Caco-2 (cell line): ENCODE measurements around the gene UPF3B. TPM values are rescaled to one million over a fixed set of nuclear protein-coding genes. Genes with fewer than 3 reads are reported as not detected.

Source experiments
- Bru-seq: library from RNA; stranded (reverse); fragments of 400-500 nt; gene quantifications from one replicate; lab custom pipeline; 2021; lab: Mats Ljungman, UMichigan
- BruChase-seq, 2 experiments: library from RNA; stranded (reverse); fragments of 400-500 nt; gene quantifications; one replicate each; lab custom pipeline; 2021; lab: Mats Ljungman, UMichigan
- BruUV-seq: library from RNA; stranded (reverse); fragments of 400-500 nt; replicated peaks from 2 replicates; lab custom pipeline; 2021; lab: Mats Ljungman, UMichigan
- CTCF ChIA-PET: fragments of 300-600 bp; sonication (Branson Sonifier 250); formaldehyde crosslinking; loops from one replicate; lab custom pipeline; 2022; ENCODE audit warnings: antibody characterized with exemption; lab: Charles Lee
- POLR2A ChIA-PET: fragments of 300-600 bp; sonication (Branson Sonifier 250); formaldehyde crosslinking; loops from one replicate; lab custom pipeline; 2022; ENCODE audit warnings: antibody characterized with exemption; lab: Charles Lee
- DNase-seq, 2 experiments: peaks; one replicate each; pipeline versions ENCODE4 v3.0.0 to v3.0.0-alpha.2; 2020 to 2022
- H3K27me3 ChIP-seq: replicated peaks from 2 replicates; pipeline ENCODE4 v1.6.0; 2011; ENCODE audit warnings: low read length; ENCODE audit not compliant: control insufficient read depth, insufficient read depth
- H3K36me3 ChIP-seq: 2 replicates; pipeline ENCODE4 v1.5.1; 2011; ENCODE audit warnings: low read length; ENCODE audit not compliant: control insufficient read depth, insufficient read depth
- H3K4me1 ChIP-seq: fragments of 250-450 bp; sonication (Bioruptor Pico); 2 replicates; pipeline ENCODE4 v1.5.1; 2020; ENCODE audit warnings: mild to moderate bottlenecking
- H3K4me3 ChIP-seq: 2 replicates; pipeline ENCODE4 v1.5.1; 2011; ENCODE audit warnings: low read depth, mild to moderate bottlenecking, control low read depth, low read length
- H3K9me3 ChIP-seq: fragments of 250-450 bp; sonication (Bioruptor Pico); 2 replicates; pipeline ENCODE4 v1.5.1; 2020; ENCODE audit warnings: mild to moderate bottlenecking, moderate library complexity
- H3K27ac Mint-ChIP-seq: one replicate; pipeline ENCODE4 v1.8.0; 2022; ENCODE audit warnings: mixed read lengths; ENCODE audit not compliant: unreplicated experiment
- H3K27me3 Mint-ChIP-seq: one replicate; pipeline ENCODE4 v1.8.0; 2022; ENCODE audit warnings: mixed read lengths; ENCODE audit not compliant: insufficient read depth, unreplicated experiment
- H3K36me3 Mint-ChIP-seq: one replicate; pipeline ENCODE4 v1.8.0; 2022; ENCODE audit warnings: mild to moderate bottlenecking, mixed read lengths; ENCODE audit not compliant: insufficient read depth, unreplicated experiment
- H3K4me1 Mint-ChIP-seq: one replicate; pipeline ENCODE4 v1.8.0; 2022; ENCODE audit warnings: low read depth, mixed read lengths; ENCODE audit not compliant: unreplicated experiment
- H3K4me3 Mint-ChIP-seq: one replicate; pipeline ENCODE4 v1.8.0; 2022; ENCODE audit warnings: mild to moderate bottlenecking, moderate library complexity, mixed read lengths; ENCODE audit not compliant: unreplicated experiment
- H3K9me3 Mint-ChIP-seq: one replicate; pipeline ENCODE4 v1.8.0; 2022; ENCODE audit warnings: mixed read lengths; ENCODE audit not compliant: unreplicated experiment
- CTCF ChIP-seq, 2 experiments: fragments of 200-600 bp in 1 of 2; IDR thresholded peaks; 1 replicate in 1 of 2; 2 replicates in 1 of 2; pipeline versions ENCODE4 v1.5.1 to v1.8.0; 2011 to 2022; ENCODE audit warnings: antibody characterized with exemption in 1 of 2, control low read depth in 1 of 2, inconsistent platforms in 1 of 2, low read depth in 1 of 2, low read length in 1 of 2, mild to moderate bottlenecking in 1 of 2, moderate library complexity in 1 of 2; ENCODE audit not compliant: insufficient read depth in 1 of 2, severe bottlenecking in 1 of 2, unreplicated experiment in 1 of 2
- intact Hi-C: fragments of 100-400 bp; cut with micrococcal nuclease; formaldehyde crosslinking; loops from one replicate; pipeline ENCODE4 v1.10.0; 2022; ENCODE audit not compliant: unreplicated experiment
- long read RNA-seq: library from polyadenylated mRNA; stranded (forward); transcript quantifications from one replicate; pipeline ENCODE4 v2.0.0, GENCODE V29; 2022
- total RNA-seq: library from RNA; stranded (reverse); gene quantifications from 2 replicates; pipeline ENCODE4 v1.2.3, GENCODE V29; 2022

The UPF3B gene
- total RNA-seq (18.4 and 19.0 TPM in 2 replicates), Bru-seq, nascent RNA (percentile 82 among the genes with signal in this experiment), BruChase-seq, experiment 1, labeled RNA remaining after a 2-hour chase (percentile 89 among the genes with signal in this experiment), BruChase-seq, experiment 2, labeled RNA remaining after a 6-hour chase (percentile 92 among the genes with signal in this experiment)
- long read RNA-seq, transcript UPF3B-202 (10 exons, 2,335 nt), result major isoform, 14 of 33 reads
- long read RNA-seq, transcript UPF3B-201 (11 exons, 2,378 nt), result minor isoform, 9 of 33 reads
- long read RNA-seq, partial matches to known transcripts, result 3 of 33 reads
- long read RNA-seq, other reads (novel, unspliced or antisense), result 7 of 33 reads

- Histone ChIP-seq H3K36me3 (no peaks in the 10 kb centered on the region), H3K9me3 (no peaks in the 10 kb centered on the region), H3K27me3 (no peaks in the 10 kb centered on the region), H3K4me1 (no peaks in the 10 kb centered on the region), H3K4me3 (peak within 1 kb of the TSS; percentile 75)
- POLR2A ChIA-PET, result interaction anchor here (0.5 to 2.2 kb wide), 11 partner anchors 9 to 398 kb away, joined by 3 to 31 read pairs (median 4); partner anchors contain the start of genes NDUFA1, RNF113A, RPL39 and SOWAHD
- H3K9me3 Mint-ChIP-seq, result no peaks in the 10 kb centered on the region
- peak; percentile 94 to 98 for DNase-seq
- H3K27me3 Mint-ChIP-seq, result no peaks in the 10 kb centered on the region
- H3K36me3 Mint-ChIP-seq, result peaks cover 29% of the 10 kb centered on the region
- peak within 1 kb of the TSS; percentile 91 for H3K4me3 Mint-ChIP-seq
- H3K27ac Mint-ChIP-seq, result peak within 1 kb of the TSS; percentile 97
- intact Hi-C loops, result loop anchor here (1.0 kb wide), 2 partner anchors 18 to 61 kb away; partner anchors contain the start of gene RPL39
- CTCF ChIA-PET, result interaction anchor here (0.6 to 1.3 kb wide), 4 partner anchors 17 to 252 kb away, joined by 3 to 8 read pairs (median 4); partner anchors contain the start of gene RPL39
- no peak for TF ChIP-seq CTCF (IDR thresholded peaks at IDR 0.05; ENCODE audit: insufficient read depth in 1 of 2, low read depth in 1 of 2, low read length in 1 of 2, severe bottlenecking in 1 of 2, unreplicated experiment in 1 of 2)
- BruUV-seq, result no TSS peak
- no peaks in the 10 kb centered on the region for H3K4me1 Mint-ChIP-seq
These were observed at the start of gene UPF3B for GRCh38 chrX:119852382-119853353. Gene UPF3B, minus strand, starts transcription at chrX:119852963. Its CDS starts 35 bp downstream, at chrX:119852928.

GRCh38 chrX:119900976-119901375 is 48.2 kb upstream of the UPF3B start:
- BruUV-seq, result no TSS peak
- no peak overlapping the region for H3K4me3 Mint-ChIP-seq
- intact Hi-C loops, result no loop called here
- no peak for DNase-seq
- no peaks in the 10 kb centered on the region for H3K27me3 Mint-ChIP-seq
- H3K4me1 ChIP-seq, result no peaks in the 10 kb centered on the region
- no peaks in the 10 kb centered on the region for H3K9me3 ChIP-seq
- no peaks in the 10 kb centered on the region for H3K36me3 ChIP-seq
- POLR2A ChIA-PET, result no interaction called here
- H3K36me3 Mint-ChIP-seq, result no peaks in the 10 kb centered on the region
- H3K4me1 Mint-ChIP-seq, result no peaks in the 10 kb centered on the region
- no peaks in the 10 kb centered on the region for H3K27me3 ChIP-seq
- H3K27ac Mint-ChIP-seq, result no peak overlapping the region
- no peak for TF ChIP-seq CTCF (IDR thresholded peaks at IDR 0.05; ENCODE audit: insufficient read depth in 1 of 2, low read depth in 1 of 2, low read length in 1 of 2, severe bottlenecking in 1 of 2, unreplicated experiment in 1 of 2)
- no peak overlapping the region for H3K4me3 ChIP-seq
- CTCF ChIA-PET, result no interaction called here
- H3K9me3 Mint-ChIP-seq, result no peaks in the 10 kb centered on the region

GRCh38 chrX:119899125-119899524 is 46.4 kb upstream of the UPF3B start:
- no peaks in the 10 kb centered on the region for H3K36me3 Mint-ChIP-seq
- Histone ChIP-seq H3K36me3 (no peaks in the 10 kb centered on the region), H3K27me3 (no peaks in the 10 kb centered on the region), H3K9me3 (no peaks in the 10 kb centered on the region), H3K4me1 (no peaks in the 10 kb centered on the region), H3K4me3 (no peak overlapping the region)
- H3K27ac Mint-ChIP-seq, result no peak overlapping the region
- TF ChIP-seq CTCF (IDR thresholded peaks at IDR 0.05; ENCODE audit: insufficient read depth in 1 of 2, low read depth in 1 of 2, low read length in 1 of 2, severe bottlenecking in 1 of 2, unreplicated experiment in 1 of 2), result no peak
- BruUV-seq, result no TSS peak
- POLR2A ChIA-PET, result no interaction called here
- no peaks in the 10 kb centered on the region for H3K27me3 Mint-ChIP-seq
- intact Hi-C loops, result no loop called here
- CTCF ChIA-PET, result interaction anchor here (1.1 kb wide), 1 partner anchor 11 kb away, joined by 3 read pairs; no protein-coding TSS in a partner anchor
- H3K4me3 Mint-ChIP-seq, result no peak overlapping the region
- no peaks in the 10 kb centered on the region for H3K9me3 Mint-ChIP-seq
- no peak for DNase-seq
- no peaks in the 10 kb centered on the region for H3K4me1 Mint-ChIP-seq
